Ovary (tissue), 9 donors: Measurements from ENCODE around the gene SLC31A1. TPM values are rescaled to one million over a fixed set of nuclear protein-coding genes. Genes with fewer than 3 reads are reported as not detected.

Experiments
- DNase-seq, 5 donors: peaks; one replicate each; pipeline ENCODE4 v3.0.0-alpha.2; 2019 to 2020
- H3K27ac ChIP-seq, 2 donors: fragments of 200-600 bp; one replicate each; pipeline versions ENCODE4 v1.5.1 to v1.8.0; 2019 to 2022
- H3K27me3 ChIP-seq: fragments of 200-600 bp; one replicate; pipeline ENCODE4 v1.8.0; 2022
- H3K36me3 ChIP-seq: fragments of 200-600 bp; sonication (generic); one replicate; pipeline ENCODE4 v1.5.1; 2019
- H3K4me1 ChIP-seq: one replicate; pipeline ENCODE4 v1.8.1; 2013; ENCODE audit warnings: mild to moderate bottlenecking, moderate library complexity; ENCODE audit not compliant: insufficient read depth
- H3K4me3 ChIP-seq: fragments of 200-600 bp; sonication (generic); one replicate; pipeline ENCODE4 v1.5.1; 2017
- H3K9me3 ChIP-seq, 2 donors: fragments of 200-600 bp in 1 of 2; sonication (generic) in 1 of 2; one replicate each; pipeline versions ENCODE4 v1.5.1 to v1.8.1; 2013 to 2019; ENCODE audit warnings: mild to moderate bottlenecking in 1 of 2, moderate library complexity in 1 of 2
- EP300 ChIP-seq: sonication (generic); formaldehyde crosslinking; IDR thresholded peaks from one replicate; pipeline ENCODE4 v1.6.1; 2017; ENCODE audit warnings: antibody characterized with exemption
- POLR2A ChIP-seq: fragments of 450-650 bp; IDR thresholded peaks from one replicate; pipeline ENCODE4 v1.6.1; 2017; ENCODE audit warnings: antibody characterized with exemption, mild to moderate bottlenecking, moderate library complexity
- WGBS, 3 donors: extraction: QIAGEN DNeasy Blood & Tissue Kit in 1 of 3; methylation state at CpG; one replicate each; pipeline versions ENCODE4 v1.1.5 to v1.1.7; 2013 to 2017; 5-methylcytosine and 5-hydroxymethylcytosine counted together
- intact Hi-C, 4 donors: fragments of 100-400 bp; cut with DNase I; formaldehyde crosslinking; loops; one replicate each; pipeline versions ENCODE4 v1.11.0 to v1.15.1; 2022 to 2023
- polyA plus RNA-seq, 2 donors: library from polyadenylated mRNA; stranded (reverse); fragments of 200-250 nt in 1 of 2; fragments of 350-450 nt in 1 of 2; fragmentation: Illumina TruSeq in 1 of 2; extraction: RNeasy Lipid Tissue Mini Kit (QIAGEN cat#74804) in 1 of 2; gene quantifications; one replicate each; pipeline ENCODE4 v1.2.3, GENCODE V29; 2013 to 2014
- total RNA-seq, 7 donors: library from RNA; depleted of rRNA in 2 of 7; stranded (reverse); fragments of >200 nt in 2 of 7; fragmentation: NEBNext Ultra II Directional in 3 of 7; extraction: Animal tissue kit (Norgen Biotek cat#: 25700) in 3 of 7; gene quantifications; one replicate each; pipeline versions ENCODE4 v1.1.0 to v1.2.4, GENCODE V29; 2016 to 2023
- TF ChIP-seq, protein P1 (sequence below), 3 donors: fragments of 450-650 bp in 2 of 3; fragments of 200-600 bp in 1 of 3; IDR thresholded peaks; one replicate each; pipeline versions ENCODE4 v1.5.1 to v1.8.0; 2016 to 2022; ENCODE audit warnings: antibody characterized with exemption in 3 of 3, mild to moderate bottlenecking in 1 of 3
- donor health status: DM: no; HTN: no; CAD: no; lungs with moderate emphysema.
- donor health status: DM: no; HTN: no; CAD: no.
- donor health status: Bipolar disorder and iron deficiency.
- donor health status: DM: yes; HTN: yes; CAD: no.
- donor health status: DM: no; HTN: no; CAD: no.
- donor health status: DM: yes; HTN: yes; CAD: no.

SLC31A1 gene
- total and polyA plus RNA-seq, 9 donors = 5.3 to 24.1 (median 12.5) TPM

DNA sequence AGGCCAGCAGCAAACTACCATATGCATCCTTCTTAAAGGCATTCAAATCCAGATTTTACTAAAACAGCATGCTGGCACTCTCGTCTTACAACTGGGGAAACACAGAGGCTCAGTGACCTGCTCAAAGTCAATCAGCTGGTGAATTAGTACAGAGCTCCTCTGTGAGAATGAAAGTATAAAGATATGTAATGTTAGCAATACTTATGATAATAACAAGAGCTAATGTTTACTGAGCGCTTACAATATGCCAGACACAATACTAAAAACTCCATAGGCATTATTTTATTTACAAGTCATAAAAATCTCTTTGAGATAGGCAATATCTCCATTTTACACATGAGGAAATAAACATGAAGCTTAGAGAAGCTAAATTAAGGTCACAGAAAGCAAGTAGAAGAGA lies 28.9 kb upstream of the SLC31A1 start:
- Histone ChIP-seq H3K4me1 (no peaks in the 10 kb centered on the region), H3K4me3 (no peak overlapping the region), H3K27me3 (no peaks in the 10 kb centered on the region), H3K27ac (no peak overlapping the region), H3K9me3 (no peaks in the 10 kb centered on the region), H3K36me3 (no peaks in the 10 kb centered on the region)
- WGBS, 3 donors = 60 to 95% (median 84%) methylated on average over 2 of the region's 2 CpGs
- intact Hi-C loops = no loop called here
- TF ChIP-seq, protein P1, sequence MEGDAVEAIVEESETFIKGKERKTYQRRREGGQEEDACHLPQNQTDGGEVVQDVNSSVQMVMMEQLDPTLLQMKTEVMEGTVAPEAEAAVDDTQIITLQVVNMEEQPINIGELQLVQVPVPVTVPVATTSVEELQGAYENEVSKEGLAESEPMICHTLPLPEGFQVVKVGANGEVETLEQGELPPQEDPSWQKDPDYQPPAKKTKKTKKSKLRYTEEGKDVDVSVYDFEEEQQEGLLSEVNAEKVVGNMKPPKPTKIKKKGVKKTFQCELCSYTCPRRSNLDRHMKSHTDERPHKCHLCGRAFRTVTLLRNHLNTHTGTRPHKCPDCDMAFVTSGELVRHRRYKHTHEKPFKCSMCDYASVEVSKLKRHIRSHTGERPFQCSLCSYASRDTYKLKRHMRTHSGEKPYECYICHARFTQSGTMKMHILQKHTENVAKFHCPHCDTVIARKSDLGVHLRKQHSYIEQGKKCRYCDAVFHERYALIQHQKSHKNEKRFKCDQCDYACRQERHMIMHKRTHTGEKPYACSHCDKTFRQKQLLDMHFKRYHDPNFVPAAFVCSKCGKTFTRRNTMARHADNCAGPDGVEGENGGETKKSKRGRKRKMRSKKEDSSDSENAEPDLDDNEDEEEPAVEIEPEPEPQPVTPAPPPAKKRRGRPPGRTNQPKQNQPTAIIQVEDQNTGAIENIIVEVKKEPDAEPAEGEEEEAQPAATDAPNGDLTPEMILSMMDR (IDR thresholded peaks at IDR 0.05) = no peak
- TF ChIP-seq EP300 = no peak
- TF ChIP-seq POLR2A = no peak
- DNase-seq = no peak

GRCh38 chr9:113199683-113200329 lies 21.5 kb upstream of the SLC31A1 start:
- Histone ChIP-seq H3K4me3 (no peak overlapping the region), H3K36me3 (no peaks in the 10 kb centered on the region), H3K27me3 (no peaks in the 10 kb centered on the region), H3K9me3 (no peaks in the 10 kb centered on the region), H3K4me1 (no peaks in the 10 kb centered on the region), H3K27ac (no peak overlapping the region)
- intact Hi-C loops = no loop called here
- 86 to 95% (median 89%) methylated on average over 4 of the region's 4 CpGs for WGBS, 3 donors
- DNase-seq = no peak
- TF ChIP-seq, protein P1 (IDR thresholded peaks at IDR 0.05) = no peak
- TF ChIP-seq EP300 = no peak
- no peak for TF ChIP-seq POLR2A

DNA sequence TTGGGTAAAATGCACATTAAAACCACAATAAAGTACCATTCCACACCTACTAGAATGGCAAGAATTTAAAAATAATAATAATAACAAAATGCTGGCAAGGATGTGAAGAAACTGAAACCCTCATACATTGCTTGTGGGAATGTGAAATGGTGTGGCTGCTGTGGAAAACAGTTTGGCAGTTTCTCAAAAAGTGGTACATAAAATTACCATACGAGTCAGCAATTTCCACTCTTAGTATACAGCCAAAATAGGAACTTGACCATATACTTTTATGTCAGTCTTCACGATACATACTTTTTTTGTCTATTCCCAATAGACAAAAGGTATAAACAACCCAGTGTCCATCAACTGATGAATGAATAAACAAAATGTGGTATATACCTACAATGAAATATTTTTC lies 15.9 kb upstream of the SLC31A1 start:
- Histone ChIP-seq H3K9me3 (no peaks in the 10 kb centered on the region), H3K27ac (no peak overlapping the region), H3K36me3 (no peaks in the 10 kb centered on the region), H3K27me3 (no peaks in the 10 kb centered on the region), H3K4me3 (no peak overlapping the region), H3K4me1 (no peaks in the 10 kb centered on the region)
- WGBS, 3 donors = 88 to 95% (median 93%) methylated on average over 2 of the region's 2 CpGs
- DNase-seq = no peak
- no peak for TF ChIP-seq POLR2A
- TF ChIP-seq, protein P1 (IDR thresholded peaks at IDR 0.05) = no peak
- TF ChIP-seq EP300 = no peak
- intact Hi-C loops = no loop called here

DNA sequence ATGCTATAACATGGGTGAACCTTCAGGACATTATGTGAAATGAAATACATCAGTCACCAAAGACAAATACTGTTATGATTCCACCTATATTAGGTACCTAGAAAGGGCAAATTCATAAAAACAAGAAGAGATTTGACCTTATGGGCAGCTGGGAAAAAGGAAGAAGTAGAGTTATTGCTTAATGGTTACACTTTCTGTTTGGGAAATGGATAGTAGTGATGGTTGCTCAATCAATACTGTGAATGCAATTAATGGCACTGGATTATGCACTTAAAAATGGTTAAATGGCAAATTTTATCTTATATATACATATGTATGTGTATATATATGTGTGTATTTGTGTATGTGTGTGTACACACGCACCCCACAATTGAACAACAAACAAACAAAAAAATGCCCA lies 15.5 kb upstream of the SLC31A1 start:
- TF ChIP-seq, protein P1 (IDR thresholded peaks at IDR 0.05) = no peak
- TF ChIP-seq EP300 (no peak), POLR2A (no peak)
- no peak overlapping the region for H3K4me3 ChIP-seq

More for the DNA sequence above, 15.5 kb upstream of the SLC31A1 start:
- 92 to 98% (median 94%) methylated on average over 1 of the region's 1 CpG for WGBS, 3 donors
- no peaks in the 10 kb centered on the region for H3K9me3 ChIP-seq
- no peak for DNase-seq
- no peaks in the 10 kb centered on the region for H3K27me3 ChIP-seq
- intact Hi-C loops = no loop called here
- no peaks in the 10 kb centered on the region for H3K4me1 ChIP-seq
- H3K27ac ChIP-seq = no peak overlapping the region
- H3K36me3 ChIP-seq = no peaks in the 10 kb centered on the region
